Panc1 (cell line): ENCODE data around the gene ALKBH4. TPM values are rescaled to one million over a fixed set of nuclear protein-coding genes. Genes with fewer than 3 reads are reported as not detected.
A peak's percentile ranks its signal among the peaks of the same experiment; 100 is the strongest.

Experiments used
- ATAC-seq: fragments of 200-7000 bp; cut with Tn5 transposase; 2 replicates; pipeline ENCODE4 v1.9.1; 2020; ENCODE audit warnings: mild to moderate bottlenecking, moderate library complexity
- BruUV-seq: library from RNA; stranded (reverse); fragments of 400-500 nt; replicated peaks from 2 replicates; lab custom pipeline; 2021; lab: Mats Ljungman, UMichigan
- CTCF ChIA-PET: fragments of 300-600 bp; sonication (Branson Sonifier 250); formaldehyde crosslinking; loops from one replicate; lab custom pipeline; 2022; ENCODE audit warnings: antibody characterized with exemption; lab: Charles Lee
- POLR2A ChIA-PET: fragments of 300-600 bp; sonication (Branson Sonifier 250); formaldehyde crosslinking; loops from one replicate; lab custom pipeline; 2022; ENCODE audit warnings: antibody characterized with exemption; lab: Charles Lee
- DNase-seq: peaks from one replicate; pipeline ENCODE4 v3.0.0-alpha.2; 2010; ENCODE audit warnings: low read depth, low spot score
- H3K27ac ChIP-seq: 2 replicates; pipeline ENCODE4 v1.5.1; 2011; ENCODE audit warnings: mild to moderate bottlenecking, low read length, inconsistent platforms
- H3K27me3 ChIP-seq: fragments of 200-500 bp; sonication (Bioruptor generic); 2 replicates; pipeline ENCODE4 v1.6.0; 2014; ENCODE audit warnings: low read length, inconsistent platforms; ENCODE audit not compliant: control insufficient read depth, insufficient read depth
- H3K36me3 ChIP-seq: fragments of 200-500 bp; sonication (Bioruptor generic); 2 replicates; pipeline ENCODE4 v1.5.1; 2014; ENCODE audit warnings: inconsistent platforms, mild to moderate bottlenecking, low read length, moderate library complexity; ENCODE audit not compliant: control insufficient read depth, insufficient read depth
- H3K4me1 ChIP-seq: 2 replicates; pipeline ENCODE4 v1.5.1; 2011; ENCODE audit warnings: inconsistent platforms, mild to moderate bottlenecking, low read length, moderate library complexity; ENCODE audit not compliant: control insufficient read depth, insufficient read depth
- H3K4me3 ChIP-seq, 2 experiments: 2 replicates each; pipeline ENCODE4 v1.5.1; 2011 to 2012; ENCODE audit warnings: low read depth in 2 of 2, low read length in 2 of 2, mild to moderate bottlenecking in 2 of 2, inconsistent platforms in 1 of 2, moderate library complexity in 1 of 2
- H3K9me3 ChIP-seq: fragments of 200-500 bp; sonication (Bioruptor generic); 2 replicates; pipeline ENCODE4 v1.5.1; 2014; ENCODE audit warnings: low read depth, mild to moderate bottlenecking, inconsistent platforms, low read length, moderate library complexity; ENCODE audit not compliant: control insufficient read depth, insufficient read depth
- CTCF ChIP-seq: fragments of 450-650 bp; IDR thresholded peaks from 2 replicates; pipeline ENCODE4 v1.5.1; 2017; ENCODE audit warnings: mild to moderate bottlenecking
- POLR2AphosphoS5 ChIP-seq: IDR thresholded peaks from 2 replicates; pipeline ENCODE4 v1.6.1; 2012; ENCODE audit warnings: mild to moderate bottlenecking, low read depth, low read length, moderate library complexity
- REST ChIP-seq, 2 experiments: IDR thresholded peaks; 2 replicates each; pipeline ENCODE4 v1.6.1; 2011 to 2012; ENCODE audit warnings: low read depth in 2 of 2, control low read depth in 1 of 2, low read length in 1 of 2, mild to moderate bottlenecking in 1 of 2, moderate library complexity in 1 of 2; ENCODE audit not compliant: insufficient read depth in 1 of 2
- SIN3A ChIP-seq: IDR thresholded peaks from 2 replicates; pipeline ENCODE4 v1.6.1; 2012; ENCODE audit warnings: low read depth, mild to moderate bottlenecking, low read length, moderate library complexity, borderline replicate concordance; ENCODE audit not compliant: insufficient read depth
- TCF7L2 ChIP-seq: IDR thresholded peaks from 2 replicates; pipeline ENCODE4 v1.6.1; 2011; ENCODE audit warnings: mild to moderate bottlenecking, low read depth, low read length, inconsistent platforms
- in situ Hi-C: cut with HindIII; loops from 2 replicates; pipeline ENCODE4 v1.10.0; 2016; ENCODE audit warnings: low sequenced_read_pairs, low pct_unique_long_range_greater_than_20kb
- intact Hi-C: fragments of 100-400 bp; cut with micrococcal nuclease; formaldehyde crosslinking; loops from one replicate; pipeline ENCODE4 v1.10.0; 2022; ENCODE audit not compliant: unreplicated experiment
- total RNA-seq: library from RNA; stranded (reverse); gene quantifications from one replicate; pipeline ENCODE4 v1.2.1, GENCODE V29; 2021; ENCODE audit not compliant: unreplicated experiment

The ALKBH4 gene
- total RNA-seq, 1 experiment from 2014 or later: 19.0 TPM

- no peak for ATAC-seq
- Histone ChIP-seq H3K27me3 (no peaks in the 10 kb centered on the region), H3K9me3 (no peaks in the 10 kb centered on the region), H3K27ac (no peak overlapping the region), H3K36me3 (peaks cover 2% of the 10 kb centered on the region; the same call in 1 of the 2 replicates), H3K4me1 (no peaks in the 10 kb centered on the region), H3K4me3 (no peak overlapping the region)
- in situ Hi-C loops: loop anchor here (10.0 kb wide), 1 partner anchor 128 kb away; the partner anchor contains the start of gene SH2B2
- TF ChIP-seq REST (IDR thresholded peaks at IDR 0.05; ENCODE audit: insufficient read depth in 1 of 2, low read depth in 2 of 2, low read length in 1 of 2) (no peak), SIN3A (no peak), POLR2AphosphoS5 (no peak), CTCF (no peak), TCF7L2 (no peak)
- no TSS peak for BruUV-seq
- no peak for DNase-seq
- intact Hi-C loops: no loop called here
- ChIA-PET CTCF (no interaction called here), POLR2A (no interaction called here)
Measured at GRCh38 chr7:102413091-102413490, 51.6 kb downstream of the ALKBH4 start.

- no peak for TF ChIP-seq REST (IDR thresholded peaks at IDR 0.05; ENCODE audit: insufficient read depth in 1 of 2, low read depth in 2 of 2, low read length in 1 of 2)
- TF ChIP-seq TCF7L2: no peak
- TF ChIP-seq CTCF: no peak; the same call in 1 of the 2 replicates
- TF ChIP-seq SIN3A: no peak
- no peak for TF ChIP-seq POLR2AphosphoS5
- H3K27me3 ChIP-seq: no peaks in the 10 kb centered on the region
- no peak overlapping the region for H3K4me3 ChIP-seq
- DNase-seq (no peak), ATAC-seq (peak; percentile 76)
- in situ Hi-C loops: loop anchor here (10.0 kb wide), 1 partner anchor 128 kb away; the partner anchor contains the start of gene SH2B2
- H3K9me3 ChIP-seq: no peaks in the 10 kb centered on the region
- ChIA-PET POLR2A (no interaction called here), CTCF (interaction anchor here (0.6 to 0.9 kb wide), 3 partner anchors 9 to 1276 kb away, joined by 4 to 9 read pairs (median 5); no protein-coding TSS in a partner anchor)
- no peaks in the 10 kb centered on the region for H3K4me1 ChIP-seq
- BruUV-seq: no TSS peak
- no peak overlapping the region for H3K27ac ChIP-seq
- H3K36me3 ChIP-seq: peaks cover 4% of the 10 kb centered on the region; the same call in 1 of the 2 replicates
- intact Hi-C loops: no loop called here
Measured at GRCh38 chr7:102412548-102412947, 52.1 kb downstream of the ALKBH4 start.
